ENCODE data around the gene SDR42E1. TPM values are rescaled to one million over a fixed set of nuclear protein-coding genes. Genes with fewer than 3 reads are reported as not detected.

SDR42E1 gene, protein sequence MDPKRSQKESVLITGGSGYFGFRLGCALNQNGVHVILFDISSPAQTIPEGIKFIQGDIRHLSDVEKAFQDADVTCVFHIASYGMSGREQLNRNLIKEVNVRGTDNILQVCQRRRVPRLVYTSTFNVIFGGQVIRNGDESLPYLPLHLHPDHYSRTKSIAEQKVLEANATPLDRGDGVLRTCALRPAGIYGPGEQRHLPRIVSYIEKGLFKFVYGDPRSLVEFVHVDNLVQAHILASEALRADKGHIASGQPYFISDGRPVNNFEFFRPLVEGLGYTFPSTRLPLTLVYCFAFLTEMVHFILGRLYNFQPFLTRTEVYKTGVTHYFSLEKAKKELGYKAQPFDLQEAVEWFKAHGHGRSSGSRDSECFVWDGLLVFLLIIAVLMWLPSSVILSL
- total RNA-seq: 1 to 10 TPM; 1.8 to 3.3 (median 2.1) TPM

- DNase-seq (ENCODE audit: low spot score) (no peak), ATAC-seq (ENCODE audit: low FRiP score) (peak; percentile 45)
- no peak for TF ChIP-seq CTCF (IDR thresholded peaks at IDR 0.05)
Measured at GRCh38 chr16:82011199-82011641, at the start of gene SDR42E1. Gene SDR42E1 (minus strand): TSS chr16:82011470. CDS start chr16:82000858, 10,612 bp downstream.

- ATAC-seq (ENCODE audit: low FRiP score): peak; percentile 49
- TF ChIP-seq CTCF (IDR thresholded peaks at IDR 0.05): no peak
- no peak for DNase-seq (ENCODE audit: low spot score)
Measured at GRCh38 chr16:82059983-82060421, 48.7 kb upstream of the SDR42E1 start.

- DNase-seq (ENCODE audit: low spot score) (no peak), ATAC-seq (ENCODE audit: low FRiP score) (peak; percentile 55)
- TF ChIP-seq CTCF (IDR thresholded peaks at IDR 0.05): no peak
Measured at GRCh38 chr16:82059161-82059982, 48.1 kb upstream of the SDR42E1 start.

GRCh38 chr16:82056550-82056896, 45.3 kb upstream of the SDR42E1 start:
- no peak for ATAC-seq (ENCODE audit: low FRiP score)
- TF ChIP-seq CTCF (IDR thresholded peaks at IDR 0.05): no peak
- DNase-seq (ENCODE audit: low spot score): no peak

GRCh38 chr16:82055728-82056549, 44.7 kb upstream of the SDR42E1 start:
- no peak for TF ChIP-seq CTCF (IDR thresholded peaks at IDR 0.05)
- ATAC-seq (ENCODE audit: low FRiP score) (no peak), DNase-seq (ENCODE audit: low spot score) (no peak)

DNA sequence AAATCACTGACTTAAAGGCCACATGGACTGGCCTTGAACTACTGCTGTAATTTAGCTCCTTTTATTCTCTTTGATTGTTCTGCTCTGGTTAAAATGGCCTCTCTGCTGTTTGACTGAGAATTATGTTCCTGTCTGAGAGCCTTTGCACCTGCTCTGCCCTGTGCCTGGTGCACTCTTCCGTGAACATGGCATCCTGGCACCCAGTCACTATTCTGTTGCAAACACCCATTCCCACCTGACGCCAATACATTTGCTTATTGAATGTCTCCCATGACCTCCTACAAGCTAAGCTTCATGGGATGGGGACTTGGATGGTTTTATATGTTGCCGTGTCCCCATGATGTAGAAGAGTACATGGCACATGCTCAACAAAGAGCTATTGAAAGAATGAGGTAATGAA, 43.8 kb upstream of the SDR42E1 start:
- no peak for ATAC-seq (ENCODE audit: low FRiP score)
- DNase-seq (ENCODE audit: low spot score): no peak
- TF ChIP-seq CTCF (IDR thresholded peaks at IDR 0.05): no peak
